ENCODE measurements around the gene DHX36.

DHX36 gene

DNA sequence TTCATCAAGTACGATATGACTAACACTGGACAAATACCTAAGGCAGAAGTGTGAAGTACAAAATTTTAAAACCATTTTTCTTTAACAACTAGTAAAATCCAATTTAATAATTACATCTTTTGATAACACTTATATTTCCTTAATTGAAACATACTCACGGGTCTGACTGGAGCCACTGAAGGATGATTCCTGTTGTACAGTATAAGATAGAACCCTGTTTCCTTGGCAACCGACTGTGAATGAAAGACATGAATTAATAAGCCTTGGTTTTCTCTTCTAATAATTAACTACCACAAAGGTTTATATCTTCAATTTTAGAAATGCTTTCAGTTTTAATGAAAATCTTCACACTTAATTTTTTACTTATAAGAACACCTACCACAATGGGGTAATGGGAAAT lies 19.4 kb downstream of the DHX36 start:
- no CpG with 5 or more reads among the region's 3 CpGs for WGBS (ENCODE audit: extremely low coverage, insufficient coverage, insufficient read length)
- H4K12ac ChIP-seq (ENCODE audit: low read depth, low read length) = no peak overlapping the region

DNA sequence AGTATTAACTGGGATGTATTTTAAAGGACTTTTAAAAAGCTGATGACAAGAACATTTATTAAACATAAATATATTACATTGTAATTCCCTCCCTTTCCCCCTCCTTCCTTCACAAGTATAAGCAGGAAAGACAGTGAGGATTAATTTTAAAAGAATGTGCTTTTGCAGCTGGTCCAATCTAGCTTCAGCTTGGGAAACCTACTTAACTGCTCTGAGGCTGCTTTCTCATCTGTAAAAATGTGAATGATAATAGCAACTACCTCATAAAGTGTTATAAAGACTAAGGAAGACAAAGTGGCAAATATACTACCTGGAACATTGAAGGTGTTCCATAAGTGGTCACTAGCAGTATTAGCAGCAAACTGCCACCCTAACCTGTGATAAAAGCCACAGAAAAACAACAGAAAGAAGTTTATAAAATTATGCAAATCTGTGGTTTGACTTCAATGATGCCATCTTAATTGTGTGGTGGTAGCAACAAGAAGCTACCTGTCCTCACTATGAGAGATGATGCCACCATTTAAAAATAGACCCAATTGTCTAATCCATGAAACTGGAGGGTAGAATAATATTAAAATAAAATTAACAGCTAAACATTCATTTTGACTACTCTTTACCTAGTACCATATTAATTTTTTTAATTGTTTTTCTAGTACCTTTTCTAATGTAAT lies 20.0 kb downstream of the DHX36 start:
- no peaks in the 10 kb centered on the region for H3K79me1 ChIP-seq (ENCODE audit: low read length)
- H3K4ac ChIP-seq (ENCODE audit: low read depth, low read length) = no peak overlapping the region
- H3K18ac ChIP-seq (ENCODE audit: low read length) = no peak overlapping the region
- no peak overlapping the region for H4K12ac ChIP-seq (ENCODE audit: low read depth, low read length)
- H3K9ac ChIP-seq (ENCODE audit: low read length) = no peak overlapping the region
- no peak overlapping the region for H2AFZ ChIP-seq (ENCODE audit: insufficient read depth, low read length, poor library complexity)
- H3K79me2 ChIP-seq (ENCODE audit: control insufficient read depth, insufficient read depth, low read length, poor library complexity) = no peaks in the 10 kb centered on the region
- H2BK120ac ChIP-seq (ENCODE audit: insufficient read depth, low read length, poor library complexity) = no peak overlapping the region
- no peak overlapping the region for H3K27ac ChIP-seq (ENCODE audit: low read depth, low read length)
- no peak overlapping the region for H2AK5ac ChIP-seq (ENCODE audit: low read length)
- no peak overlapping the region for H3K23ac ChIP-seq (ENCODE audit: low read length)
- H3K14ac ChIP-seq (ENCODE audit: low read length) = no peak overlapping the region
- H4K8ac ChIP-seq (ENCODE audit: low read depth, low read length) = no peak overlapping the region
- H3K4me3 ChIP-seq (ENCODE audit: low read depth, low read length) = no peak overlapping the region
- no peak overlapping the region for H4K91ac ChIP-seq (ENCODE audit: low read depth, low read length)
- H3K4me2 ChIP-seq (ENCODE audit: low read length) = no peak overlapping the region
- H2BK5ac ChIP-seq (ENCODE audit: low read depth, low read length, poor library complexity) = no peak overlapping the region
- H3K36me3 ChIP-seq (ENCODE audit: control insufficient read depth in 1 of 2, insufficient read depth in 2 of 2, low read length in 2 of 2) = peaks cover 14 to 20% of the 10 kb centered on the region in 2 experiments
- H2BK12ac ChIP-seq (ENCODE audit: low read length) = no peak overlapping the region
- no peaks in the 10 kb centered on the region for H3K9me3 ChIP-seq (ENCODE audit: insufficient read depth, low read depth, low read length)
- no peak for DNase-seq
- H3K27me3 ChIP-seq (ENCODE audit: insufficient read depth, low read length) = no peaks in the 10 kb centered on the region
- no peaks in the 10 kb centered on the region for H3K4me1 ChIP-seq (ENCODE audit: control insufficient read depth in 1 of 2, insufficient read depth in 2 of 2, low read length in 2 of 2)

More for the DNA sequence above, 19.4 kb downstream of the DHX36 start:
- Histone ChIP-seq H3K36me3 (ENCODE audit: control insufficient read depth in 1 of 2, insufficient read depth in 2 of 2, low read length in 2 of 2) (peaks cover 13 to 19% of the 10 kb centered on the region in 2 experiments), H3K4me2 (ENCODE audit: low read length) (no peak overlapping the region), H4K8ac (ENCODE audit: low read depth, low read length) (no peak overlapping the region), H3K14ac (ENCODE audit: low read length) (no peak overlapping the region), H3K4me3 (ENCODE audit: low read depth, low read length) (no peak overlapping the region), H2BK12ac (ENCODE audit: low read length) (no peak overlapping the region), H3K23ac (ENCODE audit: low read length) (no peak overlapping the region), H3K4me1 (ENCODE audit: control insufficient read depth in 1 of 2, insufficient read depth in 2 of 2, low read length in 2 of 2) (no peaks in the 10 kb centered on the region), H3K27me3 (ENCODE audit: insufficient read depth, low read length) (no peaks in the 10 kb centered on the region), H3K79me2 (ENCODE audit: control insufficient read depth, insufficient read depth, low read length, poor library complexity) (no peaks in the 10 kb centered on the region), H3K9me3 (ENCODE audit: insufficient read depth, low read depth, low read length) (no peaks in the 10 kb centered on the region), H2BK120ac (ENCODE audit: insufficient read depth, low read length, poor library complexity) (no peak overlapping the region), H3K9ac (ENCODE audit: low read length) (no peak overlapping the region), H3K79me1 (ENCODE audit: low read length) (no peaks in the 10 kb centered on the region), H2BK5ac (ENCODE audit: low read depth, low read length, poor library complexity) (no peak overlapping the region), H2AK5ac (ENCODE audit: low read length) (no peak overlapping the region), H4K91ac (ENCODE audit: low read depth, low read length) (no peak overlapping the region), H3K18ac (ENCODE audit: low read length) (no peak overlapping the region), H2AFZ (ENCODE audit: insufficient read depth, low read length, poor library complexity) (no peak overlapping the region), H3K4ac (ENCODE audit: low read depth, low read length) (no peak overlapping the region), H3K27ac (ENCODE audit: low read depth, low read length) (no peak overlapping the region)
- DNase-seq = no peak

DNA sequence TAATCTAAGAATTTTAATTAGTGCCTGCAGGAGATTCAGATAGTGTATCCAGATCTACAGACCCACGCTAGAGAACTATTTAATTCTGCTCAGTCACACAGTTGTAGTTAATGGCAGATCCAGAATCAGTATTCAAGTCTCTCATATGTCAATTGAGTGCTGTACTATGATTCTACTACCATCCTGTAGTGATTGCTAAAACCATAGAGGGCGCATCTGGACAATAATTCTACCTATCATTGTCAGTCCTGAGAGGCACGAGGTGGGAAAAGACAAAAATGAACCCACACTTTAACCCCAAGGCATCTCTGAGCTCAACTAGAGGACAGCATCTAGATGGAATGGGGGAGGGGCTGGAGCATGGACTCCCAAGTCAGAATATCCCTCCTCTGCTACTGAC lies 22.7 kb downstream of the DHX36 start:
- Histone ChIP-seq H3K4me1 (ENCODE audit: control insufficient read depth in 1 of 2, insufficient read depth in 2 of 2, low read length in 2 of 2) (no peaks in the 10 kb centered on the region), H3K9ac (ENCODE audit: low read length) (no peak overlapping the region), H2AK5ac (ENCODE audit: low read length) (no peak overlapping the region), H3K23ac (ENCODE audit: low read length) (no peak overlapping the region), H4K91ac (ENCODE audit: low read depth, low read length) (no peak overlapping the region), H3K27ac (ENCODE audit: low read depth, low read length) (no peak overlapping the region), H3K79me1 (ENCODE audit: low read length) (no peaks in the 10 kb centered on the region), H3K9me3 (ENCODE audit: insufficient read depth, low read depth, low read length) (no peaks in the 10 kb centered on the region), H3K27me3 (ENCODE audit: insufficient read depth, low read length) (no peaks in the 10 kb centered on the region), H3K18ac (ENCODE audit: low read length) (no peak overlapping the region), H3K4me3 (ENCODE audit: low read depth, low read length) (no peak overlapping the region), H2BK120ac (ENCODE audit: insufficient read depth, low read length, poor library complexity) (no peak overlapping the region), H2AFZ (ENCODE audit: insufficient read depth, low read length, poor library complexity) (no peak overlapping the region), H3K4ac (ENCODE audit: low read depth, low read length) (no peak overlapping the region), H4K12ac (ENCODE audit: low read depth, low read length) (no peak overlapping the region), H3K4me2 (ENCODE audit: low read length) (no peak overlapping the region), H2BK5ac (ENCODE audit: low read depth, low read length, poor library complexity) (no peak overlapping the region), H2BK12ac (ENCODE audit: low read length) (no peak overlapping the region), H3K14ac (ENCODE audit: low read length) (no peak overlapping the region), H4K8ac (ENCODE audit: low read depth, low read length) (no peak overlapping the region), H3K36me3 (ENCODE audit: control insufficient read depth in 1 of 2, insufficient read depth in 2 of 2, low read length in 2 of 2) (peaks cover 18 to 23% of the 10 kb centered on the region in 2 experiments), H3K79me2 (ENCODE audit: control insufficient read depth, insufficient read depth, low read length, poor library complexity) (no peaks in the 10 kb centered on the region)
- DNase-seq = no peak
- no CpG with 5 or more reads among the region's 3 CpGs for WGBS (ENCODE audit: extremely low coverage, insufficient coverage, insufficient read length)

DNA sequence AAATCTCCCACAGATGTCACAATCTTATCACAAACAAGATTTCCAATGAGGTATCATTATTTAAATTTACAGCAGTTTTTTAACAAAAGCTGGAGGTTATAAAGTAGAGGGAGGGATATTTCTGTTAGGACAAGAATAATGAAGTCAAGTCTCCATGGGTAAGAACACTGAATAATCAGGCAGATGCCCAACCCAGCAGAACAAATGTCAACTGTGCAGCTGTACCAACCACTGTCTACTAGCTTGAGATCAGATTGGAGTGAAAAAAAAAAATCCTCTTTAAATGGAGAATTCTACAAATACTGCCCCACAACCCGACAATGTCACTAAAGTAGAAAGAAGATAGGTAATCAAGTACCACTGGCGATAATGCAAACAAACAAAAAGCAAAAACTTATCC lies 30.3 kb downstream of the DHX36 start:
- H2BK5ac ChIP-seq (ENCODE audit: low read depth, low read length, poor library complexity) = no peak overlapping the region
- H3K14ac ChIP-seq (ENCODE audit: low read length) = no peak overlapping the region
- H3K9me3 ChIP-seq (ENCODE audit: insufficient read depth, low read depth, low read length) = no peaks in the 10 kb centered on the region
- no peak overlapping the region for H2BK12ac ChIP-seq (ENCODE audit: low read length)
- no peak overlapping the region for H3K4ac ChIP-seq (ENCODE audit: low read depth, low read length)
- H4K8ac ChIP-seq (ENCODE audit: low read depth, low read length) = no peak overlapping the region
- DNase-seq = no peak
- no peak overlapping the region for H4K12ac ChIP-seq (ENCODE audit: low read depth, low read length)
- peaks cover 21 to 22% of the 10 kb centered on the region in 2 experiments for H3K36me3 ChIP-seq (ENCODE audit: control insufficient read depth in 1 of 2, insufficient read depth in 2 of 2, low read length in 2 of 2)
- H4K91ac ChIP-seq (ENCODE audit: low read depth, low read length) = no peak overlapping the region
- no peaks in the 10 kb centered on the region for H3K27me3 ChIP-seq (ENCODE audit: insufficient read depth, low read length)
- no peak overlapping the region for H3K9ac ChIP-seq (ENCODE audit: low read length)
- H3K4me2 ChIP-seq (ENCODE audit: low read length) = no peak overlapping the region
- H3K4me3 ChIP-seq (ENCODE audit: low read depth, low read length) = no peak overlapping the region
- no peak overlapping the region for H2BK120ac ChIP-seq (ENCODE audit: insufficient read depth, low read length, poor library complexity)
- no peaks in the 10 kb centered on the region for H3K79me2 ChIP-seq (ENCODE audit: control insufficient read depth, insufficient read depth, low read length, poor library complexity)
- no peaks in the 10 kb centered on the region for H3K4me1 ChIP-seq (ENCODE audit: control insufficient read depth in 1 of 2, insufficient read depth in 2 of 2, low read length in 2 of 2)
- no CpG with 5 or more reads among the region's 2 CpGs for WGBS (ENCODE audit: extremely low coverage, insufficient coverage, insufficient read length)
- no peaks in the 10 kb centered on the region for H3K79me1 ChIP-seq (ENCODE audit: low read length)
- H2AK5ac ChIP-seq (ENCODE audit: low read length) = no peak overlapping the region
- H2AFZ ChIP-seq (ENCODE audit: insufficient read depth, low read length, poor library complexity) = no peak overlapping the region
- no peak overlapping the region for H3K27ac ChIP-seq (ENCODE audit: low read depth, low read length)
- H3K18ac ChIP-seq (ENCODE audit: low read length) = no peak overlapping the region
- no peak overlapping the region for H3K23ac ChIP-seq (ENCODE audit: low read length)

All from trophoblast cell (in vitro differentiated cells and primary cell).